Ovary (tissue), 10 donors: ENCODE results near the gene GALNT8. TPM values are rescaled to one million over a fixed set of nuclear protein-coding genes. Genes with fewer than 3 reads are reported as not detected.

Source experiments
- DNase-seq, 5 donors: peaks; one replicate each; pipeline ENCODE4 v3.0.0-alpha.2; 2019 to 2020
- H3K27ac ChIP-seq, 2 donors: fragments of 200-600 bp; one replicate each; pipeline versions ENCODE4 v1.5.1 to v1.8.0; 2019 to 2022
- H3K27me3 ChIP-seq: fragments of 200-600 bp; one replicate; pipeline ENCODE4 v1.8.0; 2022
- H3K36me3 ChIP-seq: fragments of 200-600 bp; sonication (generic); one replicate; pipeline ENCODE4 v1.5.1; 2019
- H3K4me1 ChIP-seq: one replicate; pipeline ENCODE4 v1.8.1; 2013; ENCODE audit warnings: mild to moderate bottlenecking, moderate library complexity; ENCODE audit not compliant: insufficient read depth
- H3K4me3 ChIP-seq: fragments of 200-600 bp; sonication (generic); one replicate; pipeline ENCODE4 v1.5.1; 2017
- H3K9me3 ChIP-seq, 2 donors: fragments of 200-600 bp in 1 of 2; sonication (generic) in 1 of 2; one replicate each; pipeline versions ENCODE4 v1.5.1 to v1.8.1; 2013 to 2019; ENCODE audit warnings: mild to moderate bottlenecking in 1 of 2, moderate library complexity in 1 of 2
- EP300 ChIP-seq: sonication (generic); formaldehyde crosslinking; IDR thresholded peaks from one replicate; pipeline ENCODE4 v1.6.1; 2017; ENCODE audit warnings: antibody characterized with exemption
- POLR2A ChIP-seq: fragments of 450-650 bp; IDR thresholded peaks from one replicate; pipeline ENCODE4 v1.6.1; 2017; ENCODE audit warnings: antibody characterized with exemption, mild to moderate bottlenecking, moderate library complexity
- WGBS, 3 donors: extraction: QIAGEN DNeasy Blood & Tissue Kit in 1 of 3; methylation state at CpG; one replicate each; pipeline versions ENCODE4 v1.1.5 to v1.1.7; 2013 to 2017; 5-methylcytosine and 5-hydroxymethylcytosine counted together
- intact Hi-C, 4 donors: fragments of 100-400 bp; cut with DNase I; formaldehyde crosslinking; loops; one replicate each; pipeline versions ENCODE4 v1.11.0 to v1.15.1; 2022 to 2023
- long read RNA-seq, 3 donors: library from polyadenylated mRNA in 2 of 3; unstranded in 2 of 3; transcript quantifications; one replicate each; pipeline ENCODE4 v2.0.0 and lab custom pipeline, GENCODE V29; 2021 to 2026
- polyA plus RNA-seq, 2 donors: library from polyadenylated mRNA; stranded (reverse); fragments of 200-250 nt in 1 of 2; fragments of 350-450 nt in 1 of 2; fragmentation: Illumina TruSeq in 1 of 2; extraction: RNeasy Lipid Tissue Mini Kit (QIAGEN cat#74804) in 1 of 2; gene quantifications; one replicate each; pipeline ENCODE4 v1.2.3, GENCODE V29; 2013 to 2014
- total RNA-seq, 7 donors: library from RNA; depleted of rRNA in 2 of 7; stranded (reverse); fragments of >200 nt in 2 of 7; fragmentation: NEBNext Ultra II Directional in 3 of 7; extraction: Animal tissue kit (Norgen Biotek cat#: 25700) in 3 of 7; gene quantifications; one replicate each; pipeline versions ENCODE4 v1.1.0 to v1.2.4, GENCODE V29; 2016 to 2023
- TF ChIP-seq, protein P1 (sequence below), 3 donors: fragments of 450-650 bp in 2 of 3; fragments of 200-600 bp in 1 of 3; IDR thresholded peaks; one replicate each; pipeline versions ENCODE4 v1.5.1 to v1.8.0; 2016 to 2022; ENCODE audit warnings: antibody characterized with exemption in 3 of 3, mild to moderate bottlenecking in 1 of 3
- donor health status: DM: no; HTN: no; CAD: no; lungs with moderate emphysema.
- donor health status: DM: no; HTN: no; CAD: no.
- donor health status: Bipolar disorder and iron deficiency.
- donor health status: DM: yes; HTN: yes; CAD: no.
- donor health status: DM: no; HTN: no; CAD: no.
- donor health status: DM: yes; HTN: yes; CAD: no.

GALNT8 gene, protein sequence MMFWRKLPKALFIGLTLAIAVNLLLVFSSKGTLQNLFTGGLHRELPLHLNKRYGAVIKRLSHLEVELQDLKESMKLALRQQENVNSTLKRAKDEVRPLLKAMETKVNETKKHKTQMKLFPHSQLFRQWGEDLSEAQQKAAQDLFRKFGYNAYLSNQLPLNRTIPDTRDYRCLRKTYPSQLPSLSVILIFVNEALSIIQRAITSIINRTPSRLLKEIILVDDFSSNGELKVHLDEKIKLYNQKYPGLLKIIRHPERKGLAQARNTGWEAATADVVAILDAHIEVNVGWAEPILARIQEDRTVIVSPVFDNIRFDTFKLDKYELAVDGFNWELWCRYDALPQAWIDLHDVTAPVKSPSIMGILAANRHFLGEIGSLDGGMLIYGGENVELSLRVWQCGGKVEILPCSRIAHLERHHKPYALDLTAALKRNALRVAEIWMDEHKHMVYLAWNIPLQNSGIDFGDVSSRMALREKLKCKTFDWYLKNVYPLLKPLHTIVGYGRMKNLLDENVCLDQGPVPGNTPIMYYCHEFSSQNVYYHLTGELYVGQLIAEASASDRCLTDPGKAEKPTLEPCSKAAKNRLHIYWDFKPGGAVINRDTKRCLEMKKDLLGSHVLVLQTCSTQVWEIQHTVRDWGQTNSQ
- total RNA-seq: 1 to 10 TPM in 4 of 7 donors, under 1 TPM in 3; 0.67 to 2.0 (median 1.3) TPM
- 1 to 10 TPM; 1.0 to 5.6 TPM for polyA plus RNA-seq
- long read RNA-seq, donor 1: 0 reads
- long read RNA-seq, donor 2: 0 reads
- long read RNA-seq, donor 3: 0 reads

DNA sequence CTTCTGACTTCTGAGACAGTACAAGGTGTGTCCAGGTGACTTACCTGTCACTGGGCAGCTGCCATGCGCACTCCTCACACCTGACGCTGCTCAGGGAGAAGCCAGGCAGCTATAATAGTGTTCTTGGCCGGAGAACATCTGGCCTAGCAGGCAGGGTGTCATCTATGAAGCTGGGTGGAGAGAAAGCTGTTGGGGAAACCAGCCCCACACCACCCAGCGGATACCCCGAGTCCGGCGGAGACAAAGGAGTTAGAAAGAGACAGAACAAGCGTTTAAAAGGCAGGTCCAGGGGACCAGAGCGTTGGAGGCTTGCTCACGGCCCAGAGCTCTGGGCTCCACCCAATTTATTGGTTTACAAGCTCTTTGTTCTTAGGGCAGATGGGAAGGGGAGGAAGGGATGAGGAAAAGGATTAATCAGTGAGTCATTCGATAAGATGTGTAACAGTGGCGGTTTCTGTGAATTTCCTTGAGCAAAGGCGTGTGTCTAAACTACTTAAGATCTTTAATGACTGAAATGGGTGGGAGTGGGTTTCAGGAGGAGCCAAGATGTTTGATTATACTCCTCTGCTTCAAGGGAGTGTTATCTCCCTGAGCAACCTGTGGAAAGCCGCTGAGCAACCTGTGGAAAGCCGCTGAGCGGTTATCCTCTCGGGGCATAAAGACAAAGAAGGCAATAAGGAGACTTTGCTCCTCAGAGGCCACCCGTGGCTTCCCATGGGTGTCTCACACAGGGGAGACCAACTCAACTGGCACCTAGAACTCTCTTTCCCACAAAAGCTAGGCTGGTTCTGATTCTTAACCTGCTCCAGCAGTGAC lies at the start of gene GALNT8:
Gene GALNT8, plus strand, starts transcription at position 580 of the 816 bp plus-strand sequence. CDS start 278 bp downstream, outside the sequence.
- Histone ChIP-seq H3K27ac (no peak within 1 kb of the TSS), H3K9me3 (no peaks in the 10 kb centered on the region), H3K4me1 (no peaks in the 10 kb centered on the region), H3K36me3 (no peaks in the 10 kb centered on the region), H3K4me3 (no peak within 1 kb of the TSS), H3K27me3 (no peaks in the 10 kb centered on the region)
- TF ChIP-seq, protein P1, sequence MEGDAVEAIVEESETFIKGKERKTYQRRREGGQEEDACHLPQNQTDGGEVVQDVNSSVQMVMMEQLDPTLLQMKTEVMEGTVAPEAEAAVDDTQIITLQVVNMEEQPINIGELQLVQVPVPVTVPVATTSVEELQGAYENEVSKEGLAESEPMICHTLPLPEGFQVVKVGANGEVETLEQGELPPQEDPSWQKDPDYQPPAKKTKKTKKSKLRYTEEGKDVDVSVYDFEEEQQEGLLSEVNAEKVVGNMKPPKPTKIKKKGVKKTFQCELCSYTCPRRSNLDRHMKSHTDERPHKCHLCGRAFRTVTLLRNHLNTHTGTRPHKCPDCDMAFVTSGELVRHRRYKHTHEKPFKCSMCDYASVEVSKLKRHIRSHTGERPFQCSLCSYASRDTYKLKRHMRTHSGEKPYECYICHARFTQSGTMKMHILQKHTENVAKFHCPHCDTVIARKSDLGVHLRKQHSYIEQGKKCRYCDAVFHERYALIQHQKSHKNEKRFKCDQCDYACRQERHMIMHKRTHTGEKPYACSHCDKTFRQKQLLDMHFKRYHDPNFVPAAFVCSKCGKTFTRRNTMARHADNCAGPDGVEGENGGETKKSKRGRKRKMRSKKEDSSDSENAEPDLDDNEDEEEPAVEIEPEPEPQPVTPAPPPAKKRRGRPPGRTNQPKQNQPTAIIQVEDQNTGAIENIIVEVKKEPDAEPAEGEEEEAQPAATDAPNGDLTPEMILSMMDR (IDR thresholded peaks at IDR 0.05): no peak
- no peak for TF ChIP-seq POLR2A
- TF ChIP-seq EP300: no peak
- 46 to 50% (median 49%) methylated on average over 18 of the region's 18 CpGs for WGBS, 3 donors
- intact Hi-C loops: no loop called here
- no peak for DNase-seq

DNA sequence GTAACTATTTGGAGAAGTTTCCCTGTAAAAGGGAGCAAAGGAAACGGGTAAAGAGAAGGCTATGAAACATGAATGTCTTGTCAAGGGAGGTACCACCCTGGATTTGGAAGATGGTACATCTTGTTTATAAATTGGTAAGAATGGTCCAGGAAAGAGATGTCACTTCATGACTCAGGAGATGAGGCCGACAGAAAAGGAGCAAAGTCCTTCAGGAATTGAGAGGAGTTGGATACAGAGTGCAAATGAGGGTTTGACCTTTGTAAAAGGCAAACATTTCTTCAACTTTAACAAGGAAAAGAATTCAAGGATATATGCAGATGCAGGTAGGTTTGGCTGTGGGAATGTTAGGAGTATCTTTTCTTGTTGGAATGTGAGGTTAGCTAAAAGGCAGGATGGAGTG lies 40.5 kb upstream of the GALNT8 start:
- WGBS, 3 donors: 85 to 95% (median 88%) methylated on average over 2 of the region's 2 CpGs
- Histone ChIP-seq H3K9me3 (no peaks in the 10 kb centered on the region), H3K27me3 (no peaks in the 10 kb centered on the region), H3K4me1 (no peaks in the 10 kb centered on the region), H3K36me3 (no peaks in the 10 kb centered on the region), H3K27ac (no peak overlapping the region), H3K4me3 (no peak overlapping the region)
- DNase-seq: no peak
- intact Hi-C loops: no loop called here
- no peak for TF ChIP-seq EP300

DNA sequence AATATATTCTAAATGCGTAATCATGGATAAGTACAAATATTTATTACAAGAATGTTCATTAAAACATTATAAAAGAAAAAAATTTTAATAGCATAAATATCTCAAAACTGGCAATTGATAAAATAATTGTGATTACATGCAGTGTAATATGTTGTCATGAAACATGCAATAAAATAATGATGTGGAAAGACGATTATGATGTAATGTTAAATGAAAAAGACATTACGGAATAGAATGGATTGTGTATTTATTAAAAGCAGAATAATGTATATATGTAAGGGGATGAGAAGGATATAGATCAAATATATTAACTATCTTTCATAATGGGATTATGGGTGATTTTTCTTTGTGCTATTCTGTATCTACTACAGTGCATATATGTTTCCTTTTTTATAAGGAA lies 38.5 kb upstream of the GALNT8 start:
- Histone ChIP-seq H3K9me3 (no peaks in the 10 kb centered on the region), H3K4me1 (no peaks in the 10 kb centered on the region), H3K27ac (no peak overlapping the region), H3K27me3 (no peaks in the 10 kb centered on the region), H3K36me3 (no peaks in the 10 kb centered on the region), H3K4me3 (no peak overlapping the region)
- no peak for DNase-seq
- 65 to 96% (median 79%) methylated on average over 3 of the region's 3 CpGs for WGBS, 3 donors
- TF ChIP-seq, protein P1 (IDR thresholded peaks at IDR 0.05): no peak
- TF ChIP-seq EP300: no peak
- TF ChIP-seq POLR2A: no peak
- intact Hi-C loops: no loop called here

DNA sequence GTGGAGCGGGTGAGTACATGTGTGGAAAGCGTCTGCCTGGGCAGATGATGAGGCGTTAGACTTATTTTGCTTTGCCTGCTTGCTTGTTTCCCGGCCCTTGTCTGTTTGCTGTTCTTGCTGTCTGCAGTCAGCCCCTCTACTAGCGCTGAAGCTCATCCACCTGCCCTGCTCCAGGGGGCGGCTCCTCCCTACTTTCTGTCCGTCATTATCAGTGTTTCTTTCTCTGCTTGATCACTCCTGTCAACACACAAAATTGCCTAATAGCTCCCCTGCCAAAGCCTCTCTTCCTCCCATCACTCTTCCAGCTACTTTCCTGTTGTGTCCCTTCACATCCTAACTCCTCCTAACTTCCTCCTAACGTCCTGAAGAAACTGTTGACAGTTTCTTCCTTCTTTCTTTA lies 34.9 kb upstream of the GALNT8 start:
- TF ChIP-seq EP300: no peak
- Histone ChIP-seq H3K4me3 (no peak overlapping the region), H3K9me3 (no peaks in the 10 kb centered on the region), H3K27me3 (no peaks in the 10 kb centered on the region), H3K4me1 (no peaks in the 10 kb centered on the region), H3K27ac (no peak overlapping the region), H3K36me3 (no peaks in the 10 kb centered on the region)
- 85 to 86% (median 86%) methylated on average over 8 of the region's 8 CpGs for WGBS, 3 donors
- intact Hi-C loops: no loop called here
- DNase-seq: no peak

DNA sequence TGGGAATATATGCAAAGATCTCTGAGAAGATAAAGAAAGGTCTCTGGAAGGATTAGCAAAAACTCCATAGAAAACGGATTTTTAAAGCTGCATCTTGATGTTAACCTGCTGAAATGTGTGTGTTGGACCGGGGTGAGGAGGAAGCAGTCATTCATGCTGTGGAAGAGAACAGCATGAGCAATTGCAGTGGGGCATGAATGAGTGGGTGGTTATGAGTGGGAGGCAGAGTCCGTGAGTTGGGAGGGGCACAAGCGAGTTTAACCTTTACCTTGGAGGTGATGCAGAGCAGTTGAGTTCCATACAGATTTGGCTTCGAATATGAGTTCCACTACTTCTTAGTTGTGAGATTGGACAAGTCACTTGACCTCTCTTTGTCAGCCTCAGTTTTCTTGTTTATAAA lies 29.4 kb upstream of the GALNT8 start:
- no peaks in the 10 kb centered on the region for H3K9me3 ChIP-seq
- H3K36me3 ChIP-seq: no peaks in the 10 kb centered on the region
- TF ChIP-seq, protein P1 (IDR thresholded peaks at IDR 0.05): no peak
- no peaks in the 10 kb centered on the region for H3K27me3 ChIP-seq
- 94 to 95% (median 95%) methylated on average over 5 of the region's 5 CpGs for WGBS, 3 donors
- H3K4me3 ChIP-seq: no peak overlapping the region
- DNase-seq: no peak
- H3K4me1 ChIP-seq: no peaks in the 10 kb centered on the region
- H3K27ac ChIP-seq: no peak overlapping the region
- intact Hi-C loops: no loop called here
